GM12872 (cell line): ENCODE measurements around the gene TRAF1.

ENCODE experiments used
- TF ChIP-seq, protein P1 (sequence below): IDR thresholded peaks from 3 replicates; pipeline ENCODE4 v1.5.1; 2011; ENCODE audit warnings: low read depth, mild to moderate bottlenecking, low read length, moderate library complexity; ENCODE audit not compliant: insufficient read depth

Gene TRAF1

GRCh38 chr9:120927269-120928014, 846 bp upstream of the TRAF1 start:
- TF ChIP-seq, protein P1, sequence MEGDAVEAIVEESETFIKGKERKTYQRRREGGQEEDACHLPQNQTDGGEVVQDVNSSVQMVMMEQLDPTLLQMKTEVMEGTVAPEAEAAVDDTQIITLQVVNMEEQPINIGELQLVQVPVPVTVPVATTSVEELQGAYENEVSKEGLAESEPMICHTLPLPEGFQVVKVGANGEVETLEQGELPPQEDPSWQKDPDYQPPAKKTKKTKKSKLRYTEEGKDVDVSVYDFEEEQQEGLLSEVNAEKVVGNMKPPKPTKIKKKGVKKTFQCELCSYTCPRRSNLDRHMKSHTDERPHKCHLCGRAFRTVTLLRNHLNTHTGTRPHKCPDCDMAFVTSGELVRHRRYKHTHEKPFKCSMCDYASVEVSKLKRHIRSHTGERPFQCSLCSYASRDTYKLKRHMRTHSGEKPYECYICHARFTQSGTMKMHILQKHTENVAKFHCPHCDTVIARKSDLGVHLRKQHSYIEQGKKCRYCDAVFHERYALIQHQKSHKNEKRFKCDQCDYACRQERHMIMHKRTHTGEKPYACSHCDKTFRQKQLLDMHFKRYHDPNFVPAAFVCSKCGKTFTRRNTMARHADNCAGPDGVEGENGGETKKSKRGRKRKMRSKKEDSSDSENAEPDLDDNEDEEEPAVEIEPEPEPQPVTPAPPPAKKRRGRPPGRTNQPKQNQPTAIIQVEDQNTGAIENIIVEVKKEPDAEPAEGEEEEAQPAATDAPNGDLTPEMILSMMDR, result no peak

GRCh38 chr9:120925535-120926396, 830 bp downstream of the TRAF1 start:
- TF ChIP-seq, protein P1, result no peak

GRCh38 chr9:120924698-120925534, 1.7 kb downstream of the TRAF1 start:
- TF ChIP-seq, protein P1, result no peak

DNA sequence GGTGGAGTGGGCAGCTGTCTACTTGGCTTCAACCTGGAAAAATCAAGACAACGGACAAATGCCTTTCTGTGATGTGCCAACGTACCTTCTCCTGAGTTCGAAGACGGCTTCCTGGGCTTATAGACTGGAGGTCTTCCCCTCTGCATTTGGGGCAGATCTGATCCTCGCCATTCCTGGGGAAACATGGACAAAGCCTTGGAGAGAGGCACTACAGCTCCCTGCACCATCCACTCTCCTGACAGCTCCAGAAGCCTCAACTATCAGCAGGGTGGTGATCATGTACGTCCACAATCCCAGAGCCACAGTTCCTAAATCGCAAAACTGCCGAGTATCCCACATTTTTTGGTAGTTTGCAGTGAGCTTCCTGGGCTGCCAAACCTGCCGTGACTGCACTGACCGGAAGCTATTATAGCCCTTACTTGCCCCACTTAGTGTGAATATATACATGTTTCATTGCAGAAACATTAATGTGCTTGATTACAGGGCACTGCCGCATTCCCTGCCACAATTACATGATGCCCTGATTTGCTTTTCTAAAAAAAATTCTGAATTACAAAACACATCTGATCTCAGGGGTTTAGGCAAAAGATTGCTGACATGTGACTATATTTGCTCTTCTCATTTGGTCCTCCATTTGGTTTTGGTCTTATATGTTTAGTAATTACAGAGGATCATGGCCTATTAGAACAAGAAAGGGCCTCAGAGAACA, 2.8 kb downstream of the TRAF1 start:
- TF ChIP-seq, protein P1, result no peak

- TF ChIP-seq, protein P1, result no peak
These were observed 4.0 kb downstream of the TRAF1 start for GRCh38 chr9:120922404-120923195.

GRCh38 chr9:120921661-120922181, 4.9 kb downstream of the TRAF1 start:
- TF ChIP-seq, protein P1, result no peak
